NCI-H146 (cell line): ENCODE data around the gene TSPAN5.
A peak's percentile ranks its signal among the peaks of the same experiment; 100 is the strongest.
"Not testable (repeated sequence)": the region's sequence is repeated elsewhere in the genome, so short reads cannot be mapped to it uniquely, and the experiment has no call there.

Experiments
- DNase-seq: peaks from one replicate; lab custom pipeline; 2025; lab: John Stamatoyannopoulos, UW

The TSPAN5 gene

DNA sequence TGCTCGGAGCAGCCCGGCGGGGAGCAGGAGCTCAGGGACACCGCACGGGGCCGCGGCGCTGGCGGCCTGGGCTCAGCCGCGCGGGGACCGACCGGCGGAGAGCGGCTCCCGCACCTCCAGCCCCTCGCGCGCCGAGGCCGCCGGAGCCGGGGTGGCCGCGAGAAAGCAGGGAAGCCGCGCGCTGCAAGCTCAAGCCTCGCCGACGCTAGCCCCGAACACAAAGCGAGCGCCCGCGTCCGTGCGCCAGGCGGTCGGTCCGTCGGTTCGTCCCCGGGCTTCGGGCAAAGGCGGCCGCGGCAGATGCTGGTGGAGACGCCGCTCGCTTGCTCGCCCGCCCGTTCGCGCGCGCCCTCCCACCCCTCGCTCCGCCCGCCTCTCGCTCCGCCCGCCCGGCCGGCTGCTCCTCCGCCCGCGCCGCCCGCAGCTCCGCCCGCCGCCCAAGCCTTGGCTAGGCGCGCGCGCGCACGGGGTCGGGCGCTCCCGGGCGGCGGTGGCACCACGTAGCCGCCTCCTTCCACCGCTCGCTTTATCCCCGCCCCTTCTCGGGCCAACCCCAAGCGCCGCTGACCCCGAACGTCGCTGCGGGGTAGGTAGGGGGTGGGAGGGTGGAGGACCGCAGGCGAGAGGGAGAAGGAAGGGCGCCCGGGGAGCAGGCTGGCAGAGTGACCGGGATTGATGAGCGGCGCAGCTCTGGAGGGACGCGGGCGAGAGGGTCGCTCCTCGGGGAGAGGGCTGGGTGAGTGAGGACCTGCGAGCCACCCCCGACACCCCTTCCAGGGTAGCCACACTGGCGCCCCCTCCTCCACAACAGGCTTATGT lies at the start of gene TSPAN5:
TSPAN5 (minus strand) TSS at position 325 of the 819 bp plus-strand sequence.
- peak; percentile 31 for DNase-seq

DNA sequence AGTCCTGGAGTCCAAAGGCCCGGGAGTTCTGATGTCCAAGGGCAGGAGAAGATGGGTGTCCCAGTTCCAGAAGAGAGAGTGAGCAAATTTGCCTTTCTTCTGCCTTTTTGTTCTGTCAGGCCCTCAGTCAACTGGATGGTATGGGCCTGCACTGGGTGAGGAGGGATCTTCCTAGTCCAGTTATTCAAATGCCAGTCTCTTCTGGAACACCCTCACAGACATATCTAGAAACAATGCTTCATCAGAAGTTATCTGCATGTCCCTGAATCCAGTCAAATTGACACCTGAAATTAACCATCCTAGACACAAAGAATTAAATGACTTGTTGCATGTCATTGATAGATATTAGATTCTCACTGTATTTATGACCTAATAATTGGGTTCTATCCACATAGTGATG lies 48.5 kb upstream of the TSPAN5 start:
- DNase-seq: no peak

DNA sequence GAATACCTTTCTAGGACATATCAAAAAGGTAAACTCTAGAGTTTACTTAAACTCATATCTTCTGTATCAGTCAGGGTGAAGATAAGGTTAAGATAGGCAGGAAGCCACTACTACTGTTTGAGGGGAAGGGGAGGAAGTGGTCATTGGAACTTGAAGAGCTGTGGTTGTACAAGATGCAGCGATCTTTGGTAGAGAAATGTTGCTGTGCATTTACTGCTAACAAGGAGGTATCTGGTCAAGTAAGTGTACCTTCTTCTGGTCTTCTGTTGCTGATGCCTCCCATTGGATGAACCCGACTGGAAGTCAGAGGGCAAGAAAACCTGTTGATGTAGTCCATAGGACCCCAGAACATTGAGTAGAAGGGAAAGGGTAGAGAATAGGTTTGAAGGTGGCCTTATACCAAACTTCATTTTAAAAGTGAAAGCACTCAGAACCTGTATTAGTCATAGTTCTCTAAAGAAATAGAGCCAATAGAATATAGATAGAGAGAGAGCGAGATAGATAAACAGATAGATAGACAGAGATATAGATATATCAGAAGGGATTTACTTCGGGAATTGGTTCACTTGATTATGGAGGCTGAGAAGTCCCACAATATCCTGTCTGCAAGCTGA lies 47.9 kb upstream of the TSPAN5 start:
- DNase-seq: no peak

DNA sequence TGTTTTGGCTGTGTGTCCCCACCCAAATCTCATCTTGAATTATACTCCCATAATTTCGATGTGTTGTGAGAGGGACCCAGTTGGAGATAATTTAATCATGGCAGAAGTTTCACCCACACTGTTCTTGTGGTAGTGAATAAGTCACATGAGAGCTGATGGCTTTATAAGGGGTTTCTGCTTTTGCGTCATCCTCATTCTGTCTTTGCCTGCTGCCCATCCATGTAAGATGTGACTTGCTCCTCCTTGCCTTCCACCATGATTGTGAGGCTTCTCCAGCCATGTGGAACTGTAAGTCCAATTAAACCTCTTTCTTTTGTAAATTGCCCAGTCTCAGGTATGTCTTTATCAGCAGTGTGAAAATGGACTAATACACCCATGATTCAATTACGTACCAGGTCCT lies 47.2 kb upstream of the TSPAN5 start:
- DNase-seq: not testable (repeated sequence)

DNA sequence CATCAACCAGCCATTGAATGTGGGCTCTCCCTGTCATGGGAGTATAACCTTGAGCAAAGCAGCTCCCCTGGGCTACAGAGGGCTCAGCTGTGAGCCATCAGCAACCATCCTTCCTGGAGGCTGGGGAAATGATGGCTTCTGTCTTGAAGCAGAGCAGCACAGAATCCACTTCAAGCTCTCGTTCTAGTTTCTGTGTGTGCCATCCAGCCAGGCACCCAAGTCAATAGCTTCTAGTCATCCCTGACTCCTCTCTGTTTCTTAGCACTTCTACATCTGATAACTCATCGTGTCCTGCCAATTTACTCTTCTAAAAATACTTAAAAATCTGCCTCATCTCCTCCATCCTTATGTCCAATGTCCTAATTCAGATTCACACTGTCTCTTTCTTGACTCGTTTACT lies 42.2 kb upstream of the TSPAN5 start:
- no peak for DNase-seq

DNA sequence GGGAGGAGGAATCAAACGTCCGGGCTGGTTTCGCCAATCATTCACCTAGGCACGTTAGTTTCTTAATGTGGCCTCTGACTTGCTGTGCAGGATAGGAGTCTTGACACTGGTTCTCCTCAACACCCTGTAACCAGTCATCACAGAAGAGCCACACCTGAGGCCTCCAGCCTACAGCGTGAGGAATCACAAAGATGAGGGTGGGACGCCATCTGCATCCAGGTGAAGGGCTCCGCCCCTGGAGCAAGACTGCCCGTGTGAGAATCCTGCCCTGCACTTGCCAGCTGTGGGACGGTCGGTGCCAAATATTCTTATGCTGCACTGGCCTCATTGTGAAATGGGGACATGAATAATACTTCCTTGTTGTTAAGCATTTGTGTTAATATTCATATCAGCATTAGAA lies 35.7 kb upstream of the TSPAN5 start:
- no peak for DNase-seq

DNA sequence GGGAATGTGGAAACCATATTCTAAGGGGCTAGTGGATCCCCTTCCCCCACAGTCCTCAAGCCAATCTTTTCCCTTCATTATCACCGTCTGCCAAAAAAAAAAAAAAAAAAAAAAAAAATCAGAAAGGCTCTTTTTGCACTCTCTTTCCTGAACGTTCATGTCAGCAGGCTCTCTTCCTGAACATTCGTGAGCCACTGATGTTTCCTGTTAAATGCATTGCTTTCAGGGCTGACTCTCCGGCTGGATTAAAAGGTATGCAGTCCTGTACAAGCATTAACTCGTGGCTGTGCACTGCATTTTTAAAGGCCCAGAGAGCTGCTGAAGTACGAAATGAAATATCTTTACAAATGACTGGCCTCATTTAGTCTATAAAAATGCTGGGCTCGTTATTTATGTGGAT lies 34.0 kb upstream of the TSPAN5 start:
- no peak for DNase-seq

DNA sequence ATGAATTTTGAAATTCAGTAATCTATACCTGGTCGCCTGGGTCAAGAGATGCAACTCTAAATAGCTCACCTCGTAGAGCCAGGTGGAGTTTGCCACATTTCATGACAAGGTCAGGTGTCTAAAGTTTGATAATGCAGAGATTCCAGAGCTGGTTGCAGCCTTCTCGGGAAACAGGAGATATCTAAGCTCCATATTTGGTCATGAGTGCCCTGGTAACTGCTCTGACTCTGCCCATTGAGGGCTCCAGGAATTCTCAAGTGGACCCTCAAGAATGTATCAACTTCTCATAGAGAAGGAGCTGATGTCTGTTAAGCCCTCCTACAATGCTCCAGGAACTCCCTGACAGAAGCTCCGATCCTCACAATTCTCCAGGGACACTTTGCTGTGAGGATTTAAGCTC lies 33.2 kb upstream of the TSPAN5 start:
- no peak for DNase-seq

DNA sequence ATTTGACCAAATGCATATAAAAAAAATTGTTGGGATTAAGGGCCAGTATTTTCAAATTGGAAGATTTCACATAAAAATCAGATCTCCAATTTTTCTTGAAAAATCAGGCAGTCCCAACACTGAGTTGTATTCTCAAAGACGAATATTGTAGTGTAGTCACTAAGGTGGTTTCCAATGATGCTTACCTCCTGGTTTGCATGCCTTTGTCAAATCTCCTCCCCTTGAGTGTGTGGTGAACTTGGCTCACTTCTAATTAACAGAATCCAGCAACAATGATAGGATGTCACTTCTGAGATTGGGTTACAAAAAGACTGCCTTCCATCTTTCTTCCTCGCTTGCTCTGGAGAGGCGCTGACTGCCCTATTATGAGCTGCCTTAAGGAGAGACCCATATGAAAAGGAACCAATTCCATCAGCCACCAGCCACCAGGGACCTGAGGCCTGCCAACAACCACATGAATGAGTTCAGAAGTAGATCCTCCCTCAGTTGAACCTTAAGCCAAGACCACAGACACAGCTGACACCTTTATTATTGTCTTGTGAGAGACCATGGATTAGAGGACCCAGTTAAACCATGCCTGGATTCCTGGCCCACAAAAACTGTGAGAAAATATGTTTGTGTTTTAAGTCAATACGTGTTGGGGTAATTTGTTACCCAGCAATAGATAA lies 31.2 kb upstream of the TSPAN5 start:
- DNase-seq: no peak

DNA sequence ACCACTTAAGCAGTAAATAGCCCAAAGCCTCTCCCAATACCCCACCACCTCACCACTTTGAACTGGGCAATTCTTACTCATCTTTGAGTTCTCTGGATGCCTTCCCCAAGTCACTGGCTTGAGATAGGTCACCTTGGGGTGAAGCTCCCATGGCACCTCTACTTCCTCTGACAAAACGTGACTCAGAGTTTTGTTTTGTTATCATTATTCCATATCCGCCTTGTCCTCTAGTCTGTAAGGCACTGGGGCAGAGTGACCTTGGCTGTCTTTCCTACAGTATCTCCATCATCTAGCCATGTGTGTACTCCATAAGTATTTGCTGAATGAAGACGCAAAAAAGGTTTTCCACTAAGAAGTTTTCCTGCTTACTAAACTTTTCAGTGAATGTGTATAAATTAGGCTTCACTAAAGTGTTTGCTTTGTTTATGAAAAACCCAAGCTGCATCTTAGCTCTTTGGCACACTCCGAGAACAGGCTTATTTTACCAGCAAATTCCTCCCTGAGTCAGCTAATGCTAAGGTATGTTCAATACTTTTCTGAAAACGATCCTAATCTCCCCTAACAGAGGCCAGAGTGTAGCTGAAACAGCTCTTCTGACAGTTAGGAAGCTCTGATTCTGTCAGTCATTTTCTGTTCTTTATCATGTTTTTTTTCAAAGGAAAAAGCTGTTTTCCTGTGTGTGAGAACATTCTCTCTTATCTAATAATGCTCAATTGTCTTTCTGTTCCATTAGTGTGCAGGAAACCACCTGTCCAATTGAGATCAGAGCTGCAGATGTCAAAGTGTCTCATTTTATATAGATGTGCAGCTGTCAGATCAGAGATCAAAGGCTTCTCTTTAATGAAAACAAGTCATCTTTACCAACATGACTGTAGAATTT lies 30.2 kb upstream of the TSPAN5 start:
- DNase-seq: no peak

DNA sequence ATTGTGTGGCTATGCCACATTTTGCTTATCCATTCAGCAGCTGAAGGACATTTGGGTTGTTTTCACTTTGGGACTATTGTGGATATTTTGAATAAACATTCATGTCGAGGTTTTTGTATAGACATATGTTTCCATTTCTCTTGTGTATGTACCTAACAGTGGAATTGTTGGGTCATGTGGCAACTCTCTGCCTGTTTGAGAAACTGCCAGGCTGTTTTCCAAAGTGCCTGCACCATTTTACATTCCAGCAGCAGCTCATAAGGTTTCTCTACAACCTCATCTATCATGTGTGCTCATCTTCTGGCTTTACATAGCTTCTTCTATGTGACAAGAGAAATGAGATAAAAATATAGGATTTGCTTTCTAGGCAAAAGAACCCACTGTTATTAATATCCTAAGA lies 29.5 kb upstream of the TSPAN5 start:
- no peak for DNase-seq

DNA sequence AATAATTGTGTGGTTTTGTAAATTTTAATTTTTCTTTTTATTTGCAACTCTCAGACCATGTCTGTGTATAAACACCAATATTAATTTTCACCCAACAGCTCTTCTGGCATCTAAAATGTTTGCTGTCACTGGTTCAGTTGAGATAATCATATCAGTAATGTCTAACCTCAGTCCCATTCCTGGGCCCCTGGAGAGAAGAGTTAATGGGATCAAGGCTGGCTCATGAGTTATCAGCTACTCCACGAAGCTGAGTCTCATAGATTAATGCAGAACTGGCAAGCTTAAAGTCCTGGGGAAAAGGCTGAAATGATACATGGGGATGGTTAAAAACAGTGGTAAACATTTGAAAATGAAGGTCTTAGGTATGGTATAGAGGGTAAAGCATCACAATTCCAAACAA lies 28.4 kb upstream of the TSPAN5 start:
- no peak for DNase-seq

DNA sequence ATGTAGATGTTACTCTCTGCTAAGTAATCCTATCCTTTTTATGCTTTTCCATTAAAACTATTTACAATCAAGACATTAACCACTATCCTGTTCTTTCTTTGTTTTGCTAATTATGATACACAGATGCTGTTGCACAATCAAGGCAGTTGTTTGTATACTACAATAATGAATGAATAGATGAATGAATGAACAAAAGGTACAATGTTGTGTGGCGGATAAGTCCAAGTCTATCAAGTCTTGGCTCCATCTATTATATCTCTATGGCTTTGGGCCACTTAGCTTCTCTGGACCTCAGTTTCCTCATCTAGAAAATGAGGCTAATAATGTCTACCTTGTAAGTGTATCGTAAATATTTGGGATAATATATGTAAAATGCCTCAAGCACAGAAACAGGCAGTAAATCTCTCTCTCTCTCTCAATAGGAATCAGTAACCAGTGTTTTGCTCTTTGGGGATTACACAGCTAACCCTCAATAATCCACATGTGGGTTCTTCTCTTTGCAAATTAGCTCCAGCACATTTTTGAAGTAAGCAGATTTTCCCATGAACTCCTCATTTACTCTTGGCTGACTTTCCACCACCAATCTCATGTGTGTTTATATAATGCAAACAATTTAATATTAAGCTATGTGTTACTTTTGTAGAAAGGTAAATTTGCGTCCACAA lies 27.8 kb upstream of the TSPAN5 start:
- no peak for DNase-seq

DNA sequence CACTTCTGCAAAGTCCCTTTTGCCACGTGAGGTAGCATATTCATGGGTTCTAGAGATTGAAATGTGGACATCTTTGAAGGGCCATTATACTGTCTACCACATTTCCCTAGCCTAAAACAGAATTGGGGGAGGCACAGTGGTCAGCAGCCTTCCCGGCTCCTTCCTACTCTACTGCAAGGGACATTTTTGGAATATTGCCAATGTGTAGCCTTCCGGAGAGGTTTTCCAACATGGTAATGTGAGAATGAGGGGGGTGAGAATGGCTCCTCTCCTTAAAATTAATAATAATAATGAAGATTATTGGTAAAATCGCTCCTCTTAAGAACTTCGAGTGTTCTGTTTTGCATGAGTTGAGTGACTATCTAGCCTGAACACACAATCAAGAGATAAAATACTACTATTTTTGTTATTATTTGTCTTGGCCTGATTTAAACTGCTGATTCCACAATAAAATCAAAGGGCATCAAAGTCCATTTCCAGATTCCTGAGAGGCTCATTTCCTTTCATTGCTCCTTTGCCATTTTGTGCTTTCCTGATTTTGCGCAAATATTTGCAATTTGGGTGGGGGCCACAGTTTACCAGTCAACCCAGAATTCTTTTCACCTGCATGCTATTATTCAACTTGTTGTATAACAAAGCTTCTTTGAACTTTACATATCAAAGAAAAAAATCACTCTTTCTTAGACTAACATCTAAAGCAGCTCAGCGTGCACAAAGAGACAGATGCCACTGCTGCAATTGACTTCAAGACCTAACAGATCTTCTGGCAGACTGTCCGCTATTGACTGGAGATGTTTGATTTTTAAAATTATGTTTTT lies 27.0 kb upstream of the TSPAN5 start:
- DNase-seq: no peak

DNA sequence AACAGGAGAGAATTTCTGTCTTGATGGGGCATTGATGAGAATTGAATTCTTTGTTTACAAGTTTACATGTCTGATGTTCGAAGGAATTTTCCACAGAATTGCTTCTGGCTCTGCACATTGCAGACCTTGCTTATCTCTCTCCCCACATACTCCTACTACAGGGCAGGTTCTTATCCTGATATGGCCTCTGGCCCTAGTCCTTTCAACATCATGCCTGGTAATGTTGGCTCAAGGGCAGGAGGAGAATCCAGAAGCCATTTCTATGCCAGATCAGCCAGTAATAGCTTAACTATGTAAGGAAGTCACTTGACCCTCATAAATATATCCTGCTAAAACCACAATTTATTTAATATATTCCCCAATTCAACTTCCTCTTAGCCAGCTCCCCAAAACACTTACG lies 24.3 kb upstream of the TSPAN5 start:
- no peak for DNase-seq

DNA sequence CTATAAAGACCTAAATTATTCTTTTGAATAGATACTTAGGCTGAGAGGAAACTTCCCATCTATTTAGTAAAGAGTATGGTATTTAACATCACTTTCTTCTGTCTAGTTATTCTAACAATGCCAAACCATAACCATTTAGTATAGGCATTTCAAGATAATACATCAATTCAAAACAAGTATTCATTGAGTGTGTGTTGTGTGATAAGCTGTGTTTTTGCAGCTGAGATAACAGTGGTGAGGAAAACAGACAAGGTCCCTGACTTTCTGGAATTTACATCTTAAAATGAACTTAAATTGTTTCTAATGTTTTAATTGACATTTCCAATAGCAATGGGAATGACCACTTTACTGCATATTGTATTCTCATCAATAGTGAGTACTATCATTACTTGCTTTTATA lies 22.4 kb upstream of the TSPAN5 start:
- no peak for DNase-seq

DNA sequence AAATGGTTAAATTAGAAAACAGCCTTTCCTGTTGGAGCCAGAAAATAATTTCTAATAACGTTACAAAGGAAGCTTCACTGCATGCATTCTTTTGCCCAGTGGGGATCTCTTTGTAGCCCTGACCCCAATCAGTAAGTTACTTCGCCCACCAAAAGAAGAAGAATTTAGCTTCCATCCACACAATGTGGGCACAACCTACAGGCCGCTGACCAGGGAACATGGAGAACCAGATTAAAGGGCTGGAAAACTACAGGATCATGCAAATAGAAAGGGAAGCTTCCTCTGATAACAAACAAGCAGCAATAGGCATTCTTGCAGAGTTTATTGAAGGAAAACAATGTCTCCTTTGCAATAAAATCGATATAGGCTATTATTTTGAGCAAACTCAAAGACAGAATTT lies 21.3 kb upstream of the TSPAN5 start:
- DNase-seq: no peak

DNA sequence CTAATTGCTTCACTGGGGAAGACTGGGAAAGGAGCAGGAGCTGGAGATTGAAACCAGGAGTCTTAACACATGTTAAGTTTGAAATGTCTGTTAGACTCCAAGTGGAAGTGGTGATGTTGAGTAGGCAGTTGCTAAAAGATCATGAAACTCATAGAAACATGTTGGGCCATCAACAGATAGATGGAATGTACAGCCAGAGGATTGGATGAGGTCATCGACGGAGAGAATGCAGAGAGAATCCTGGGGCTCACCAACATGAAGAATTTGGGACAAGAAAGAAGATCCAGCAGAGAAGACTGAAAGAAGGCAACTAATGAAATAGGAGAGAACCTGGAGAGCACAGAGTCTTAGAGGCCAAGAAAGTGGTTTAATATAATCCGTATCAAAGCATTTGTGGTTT lies 19.4 kb upstream of the TSPAN5 start:
- DNase-seq: no peak

DNA sequence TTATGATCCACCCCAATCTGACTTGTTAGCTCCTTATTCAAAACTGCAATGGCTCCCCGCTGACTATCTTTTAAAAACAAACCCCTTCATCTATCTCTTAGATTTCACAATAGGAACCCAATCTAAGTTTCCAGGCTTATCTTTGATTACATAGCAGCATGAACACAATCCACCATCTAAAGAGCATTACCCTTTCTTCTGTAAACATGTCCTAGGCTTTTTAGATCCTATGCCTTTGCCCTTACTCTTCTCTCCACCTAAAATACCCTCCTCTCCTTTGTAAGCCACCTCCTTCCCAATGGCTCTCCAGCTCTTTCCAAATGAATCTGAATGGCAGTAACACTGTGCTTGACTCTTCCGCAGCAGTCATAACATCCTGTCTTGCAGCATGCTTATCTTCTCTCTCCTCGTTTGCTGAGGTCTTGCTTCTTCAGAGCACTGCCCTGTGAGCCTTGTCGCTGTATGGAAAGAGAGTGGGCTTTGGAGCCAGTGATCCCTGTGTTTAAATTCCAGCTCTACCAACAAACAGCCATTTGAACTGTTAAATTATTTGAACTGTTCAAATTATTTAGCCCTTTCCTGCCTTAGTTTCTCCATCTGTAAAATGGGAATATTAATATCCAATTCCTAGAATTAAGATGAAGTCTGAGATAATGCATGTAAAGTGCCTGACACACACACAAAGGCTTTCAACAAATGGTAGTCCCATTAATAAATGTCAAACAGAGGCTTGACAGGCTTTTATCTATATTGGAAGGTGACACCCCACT lies 16.2 kb upstream of the TSPAN5 start:
- DNase-seq: no peak

DNA sequence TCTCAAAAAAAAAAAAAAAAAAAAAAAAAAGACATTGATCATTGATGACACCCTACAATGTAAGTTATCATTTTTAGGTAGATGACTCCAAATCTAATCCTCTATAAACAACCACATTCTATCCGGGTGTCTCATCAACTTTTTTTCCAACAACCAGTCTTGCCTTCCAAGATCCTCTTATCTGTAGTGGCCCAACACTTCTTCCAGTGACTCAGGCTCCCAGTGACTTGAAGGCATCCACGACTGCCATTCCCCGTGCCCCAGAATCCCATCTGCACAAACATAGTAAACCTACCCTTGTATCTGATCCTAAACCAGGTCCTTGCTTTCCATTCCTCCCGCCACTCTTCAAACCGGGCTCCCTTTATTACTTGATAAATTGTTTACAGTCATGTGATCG lies 15.6 kb upstream of the TSPAN5 start:
- DNase-seq: no peak
